Esophagus muscularis mucosa (tissue), 3 donors: ENCODE results near the gene THSD4.

ENCODE experiments used
- POLR2AphosphoS5 ChIP-seq, 2 donors: sonication (generic); formaldehyde crosslinking; IDR thresholded peaks; one replicate each; pipeline ENCODE4 v1.6.1; 2017; ENCODE audit warnings: antibody characterized with exemption in 2 of 2
- TF ChIP-seq, protein P1 (sequence below), 3 experiments: fragments of 200-600 bp in 2 of 3; fragments of 450-650 bp in 1 of 3; sonication (generic) in 2 of 3; IDR thresholded peaks; one replicate each; pipeline ENCODE4 v1.5.1; 2017 to 2019; ENCODE audit warnings: antibody characterized with exemption in 3 of 3, mild to moderate bottlenecking in 2 of 3, moderate library complexity in 1 of 3

DNA sequence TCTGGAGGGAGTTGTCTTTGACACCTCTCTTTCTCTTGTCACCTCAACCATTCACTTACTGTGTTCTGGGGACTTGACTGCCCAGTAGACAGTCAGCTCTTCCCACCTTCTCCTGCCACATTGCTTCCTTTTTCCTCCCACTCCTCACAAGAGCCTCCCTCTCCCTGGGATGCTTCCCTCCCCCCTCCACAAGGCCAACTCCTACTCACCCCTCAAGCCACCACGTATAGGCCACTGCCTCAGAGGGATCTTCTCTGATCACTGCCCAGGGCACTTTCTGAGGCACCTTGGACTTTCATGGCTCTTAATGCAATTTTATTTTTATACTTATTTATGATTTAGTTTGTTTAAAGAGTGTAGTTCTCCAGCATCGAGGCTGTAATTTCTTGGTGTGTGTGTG lies 23.2 kb downstream of the THSD4 start:
- no peak for TF ChIP-seq POLR2AphosphoS5 (IDR thresholded peaks at IDR 0.05)
- TF ChIP-seq, protein P1, sequence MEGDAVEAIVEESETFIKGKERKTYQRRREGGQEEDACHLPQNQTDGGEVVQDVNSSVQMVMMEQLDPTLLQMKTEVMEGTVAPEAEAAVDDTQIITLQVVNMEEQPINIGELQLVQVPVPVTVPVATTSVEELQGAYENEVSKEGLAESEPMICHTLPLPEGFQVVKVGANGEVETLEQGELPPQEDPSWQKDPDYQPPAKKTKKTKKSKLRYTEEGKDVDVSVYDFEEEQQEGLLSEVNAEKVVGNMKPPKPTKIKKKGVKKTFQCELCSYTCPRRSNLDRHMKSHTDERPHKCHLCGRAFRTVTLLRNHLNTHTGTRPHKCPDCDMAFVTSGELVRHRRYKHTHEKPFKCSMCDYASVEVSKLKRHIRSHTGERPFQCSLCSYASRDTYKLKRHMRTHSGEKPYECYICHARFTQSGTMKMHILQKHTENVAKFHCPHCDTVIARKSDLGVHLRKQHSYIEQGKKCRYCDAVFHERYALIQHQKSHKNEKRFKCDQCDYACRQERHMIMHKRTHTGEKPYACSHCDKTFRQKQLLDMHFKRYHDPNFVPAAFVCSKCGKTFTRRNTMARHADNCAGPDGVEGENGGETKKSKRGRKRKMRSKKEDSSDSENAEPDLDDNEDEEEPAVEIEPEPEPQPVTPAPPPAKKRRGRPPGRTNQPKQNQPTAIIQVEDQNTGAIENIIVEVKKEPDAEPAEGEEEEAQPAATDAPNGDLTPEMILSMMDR (IDR thresholded peaks at IDR 0.05): no peak
